Osteocyte (in vitro differentiated cells): ENCODE data around the gene PCDHGB7. TPM values are rescaled to one million over a fixed set of nuclear protein-coding genes. Genes with fewer than 3 reads are reported as not detected.
"Not testable (repeated sequence)": the region's sequence is repeated elsewhere in the genome, so short reads cannot be mapped to it uniquely, and the experiment has no call there.

ENCODE experiments used
- DNase-seq: peaks from one replicate; pipeline ENCODE4 v3.0.0; 2021; ENCODE audit warnings: mixed read lengths; ENCODE audit not compliant: unreplicated experiment; ENCODE audit errors: extremely low spot score
- H3K27ac Mint-ChIP-seq: one replicate; pipeline ENCODE4 v1.8.0; 2021; ENCODE audit warnings: mild to moderate bottlenecking, mixed read lengths; ENCODE audit not compliant: unreplicated experiment
- H3K27me3 Mint-ChIP-seq: one replicate; pipeline ENCODE4 v1.8.0; 2021; ENCODE audit warnings: mixed read lengths; ENCODE audit not compliant: unreplicated experiment
- H3K36me3 Mint-ChIP-seq: one replicate; pipeline ENCODE4 v1.8.0; 2021; ENCODE audit warnings: mixed read lengths; ENCODE audit not compliant: unreplicated experiment
- H3K4me1 Mint-ChIP-seq: one replicate; pipeline ENCODE4 v1.8.0; 2021; ENCODE audit warnings: mixed read lengths; ENCODE audit not compliant: unreplicated experiment
- H3K4me3 Mint-ChIP-seq: one replicate; pipeline ENCODE4 v1.8.0; 2021; ENCODE audit warnings: mild to moderate bottlenecking, moderate library complexity, mixed read lengths; ENCODE audit not compliant: unreplicated experiment
- H3K9me3 Mint-ChIP-seq: one replicate; pipeline ENCODE4 v1.8.0; 2021; ENCODE audit warnings: mixed read lengths; ENCODE audit not compliant: unreplicated experiment
- total RNA-seq: library from RNA; stranded (reverse); gene quantifications from 2 replicates; pipeline ENCODE4 v1.2.1, GENCODE V29; 2021
- TF ChIP-seq, protein P1 (sequence below): fragments of 200-600 bp; sonication (generic); IDR thresholded peaks from 2 replicates; pipeline ENCODE4 v1.5.0; 2021; ENCODE audit warnings: antibody characterized with exemption, mild to moderate bottlenecking, moderate library complexity

The PCDHGB7 gene
- total RNA-seq, 1 donor from 2014 or later = 6.2 TPM

DNA sequence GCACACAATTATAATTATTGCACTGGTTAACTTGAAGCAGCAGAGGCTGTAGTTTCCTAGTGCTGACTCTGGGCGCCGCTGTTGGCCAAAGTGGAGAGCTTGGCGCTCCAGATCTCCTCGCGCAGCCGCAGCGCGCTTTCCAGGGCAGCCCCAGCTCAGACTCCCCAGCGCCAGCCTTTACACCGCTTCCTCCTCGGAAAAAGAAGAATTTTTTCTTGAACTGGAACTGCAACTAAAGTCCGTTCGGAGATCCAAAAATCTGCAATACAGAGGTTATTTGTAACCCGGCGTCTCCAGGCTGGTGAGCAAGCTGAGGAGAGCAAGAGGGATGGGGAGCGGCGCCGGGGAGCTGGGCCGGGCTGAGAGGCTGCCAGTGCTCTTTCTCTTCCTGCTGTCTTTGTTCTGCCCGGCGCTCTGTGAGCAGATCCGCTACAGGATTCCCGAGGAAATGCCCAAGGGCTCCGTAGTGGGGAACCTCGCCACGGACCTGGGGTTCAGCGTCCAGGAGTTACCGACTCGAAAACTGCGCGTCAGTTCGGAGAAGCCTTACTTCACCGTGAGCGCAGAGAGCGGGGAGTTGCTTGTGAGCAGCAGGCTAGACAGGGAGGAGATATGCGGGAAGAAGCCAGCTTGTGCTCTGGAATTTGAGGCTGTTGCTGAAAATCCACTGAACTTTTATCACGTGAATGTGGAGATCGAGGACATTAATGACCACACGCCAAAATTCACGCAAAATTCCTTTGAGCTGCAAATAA is 29.7 kb upstream of the PCDHGB7 start, which contains the start of gene PCDHGB4:
Gene PCDHGB4 (plus strand): TSS at position 142 of the 755 bp plus-strand sequence. CDS start 187 bp downstream, at position 329.
- peak within 1 kb of the TSS; percentile 64 for H3K4me3 Mint-ChIP-seq

DNA sequence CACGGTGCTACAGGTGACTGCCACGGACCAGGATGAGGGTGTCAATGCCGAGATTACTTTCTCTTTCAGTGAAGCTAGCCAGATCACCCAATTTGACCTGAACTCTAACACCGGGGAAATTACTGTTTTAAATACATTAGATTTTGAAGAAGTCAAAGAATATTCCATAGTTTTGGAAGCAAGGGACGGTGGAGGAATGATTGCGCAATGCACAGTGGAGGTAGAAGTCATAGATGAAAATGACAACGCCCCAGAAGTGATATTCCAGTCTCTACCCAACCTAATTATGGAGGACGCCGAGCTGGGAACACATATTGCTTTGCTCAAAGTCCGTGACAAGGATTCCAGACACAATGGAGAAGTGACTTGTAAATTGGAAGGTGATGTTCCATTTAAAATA is 28.8 kb upstream of the PCDHGB7 start:
- Mint-ChIP-seq H3K36me3 (peaks cover 6% of the 10 kb centered on the region), H3K4me1 (no peaks in the 10 kb centered on the region), H3K27ac (no peak overlapping the region), H3K9me3 (peaks cover 37% of the 10 kb centered on the region), H3K4me3 (no peak overlapping the region), H3K27me3 (no peaks in the 10 kb centered on the region)
- TF ChIP-seq, protein P1, sequence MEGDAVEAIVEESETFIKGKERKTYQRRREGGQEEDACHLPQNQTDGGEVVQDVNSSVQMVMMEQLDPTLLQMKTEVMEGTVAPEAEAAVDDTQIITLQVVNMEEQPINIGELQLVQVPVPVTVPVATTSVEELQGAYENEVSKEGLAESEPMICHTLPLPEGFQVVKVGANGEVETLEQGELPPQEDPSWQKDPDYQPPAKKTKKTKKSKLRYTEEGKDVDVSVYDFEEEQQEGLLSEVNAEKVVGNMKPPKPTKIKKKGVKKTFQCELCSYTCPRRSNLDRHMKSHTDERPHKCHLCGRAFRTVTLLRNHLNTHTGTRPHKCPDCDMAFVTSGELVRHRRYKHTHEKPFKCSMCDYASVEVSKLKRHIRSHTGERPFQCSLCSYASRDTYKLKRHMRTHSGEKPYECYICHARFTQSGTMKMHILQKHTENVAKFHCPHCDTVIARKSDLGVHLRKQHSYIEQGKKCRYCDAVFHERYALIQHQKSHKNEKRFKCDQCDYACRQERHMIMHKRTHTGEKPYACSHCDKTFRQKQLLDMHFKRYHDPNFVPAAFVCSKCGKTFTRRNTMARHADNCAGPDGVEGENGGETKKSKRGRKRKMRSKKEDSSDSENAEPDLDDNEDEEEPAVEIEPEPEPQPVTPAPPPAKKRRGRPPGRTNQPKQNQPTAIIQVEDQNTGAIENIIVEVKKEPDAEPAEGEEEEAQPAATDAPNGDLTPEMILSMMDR = no peak
- no peak for DNase-seq

More for the DNA sequence above, 29.7 kb upstream of the PCDHGB7 start, which contains the start of gene PCDHGB4:
- not testable (repeated sequence) for H3K4me1 Mint-ChIP-seq, H3K27me3 Mint-ChIP-seq, DNase-seq, H3K36me3 Mint-ChIP-seq
- Mint-ChIP-seq H3K27ac (peak within 1 kb of the TSS; percentile 23), H3K9me3 (peaks cover 34% of the 10 kb centered on the region)
- TF ChIP-seq, protein P1 = peak; percentile 46

DNA sequence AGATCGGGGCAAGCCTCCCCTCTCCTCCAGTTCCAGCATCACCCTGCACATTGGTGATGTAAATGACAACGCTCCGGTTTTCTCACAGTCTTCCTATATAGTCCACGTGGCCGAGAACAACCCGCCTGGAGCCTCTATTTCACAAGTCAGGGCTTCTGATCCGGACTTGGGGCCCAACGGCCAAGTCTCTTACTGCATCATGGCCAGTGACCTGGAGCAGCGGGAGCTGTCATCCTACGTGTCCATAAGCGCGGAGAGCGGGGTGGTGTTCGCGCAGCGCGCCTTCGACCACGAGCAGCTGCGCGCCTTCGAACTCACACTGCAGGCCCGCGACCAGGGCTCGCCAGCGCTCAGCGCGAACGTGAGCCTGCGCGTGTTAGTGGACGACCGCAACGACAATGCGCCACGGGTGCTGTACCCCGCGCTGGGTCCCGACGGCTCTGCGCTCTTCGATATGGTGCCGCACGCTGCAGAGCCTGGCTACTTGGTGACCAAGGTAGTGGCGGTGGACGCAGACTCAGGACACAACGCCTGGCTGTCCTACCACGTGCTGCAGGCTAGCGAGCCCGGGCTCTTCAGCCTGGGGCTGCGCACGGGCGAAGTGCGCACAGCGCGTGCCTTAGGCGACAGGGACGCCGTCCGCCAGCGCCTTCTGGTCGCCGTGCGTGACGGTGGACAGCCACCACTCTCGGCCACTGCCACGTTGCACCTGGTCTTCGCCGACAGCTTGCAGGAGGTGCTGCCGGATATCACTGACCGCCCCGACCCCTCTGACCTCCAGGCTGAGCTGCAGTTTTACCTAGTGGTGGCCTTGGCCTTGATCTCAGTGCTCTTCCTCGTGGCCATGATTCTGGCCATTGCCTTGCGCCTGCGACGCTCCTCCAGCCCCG is 28.1 kb upstream of the PCDHGB7 start:
- no peak overlapping the region for H3K27ac Mint-ChIP-seq
- peaks cover 41% of the 10 kb centered on the region for H3K9me3 Mint-ChIP-seq
- no peak overlapping the region for H3K4me3 Mint-ChIP-seq
- no peaks in the 10 kb centered on the region for H3K27me3 Mint-ChIP-seq
- DNase-seq = no peak
- no peaks in the 10 kb centered on the region for H3K4me1 Mint-ChIP-seq
- peaks cover 9% of the 10 kb centered on the region for H3K36me3 Mint-ChIP-seq
- TF ChIP-seq, protein P1 = no peak

DNA sequence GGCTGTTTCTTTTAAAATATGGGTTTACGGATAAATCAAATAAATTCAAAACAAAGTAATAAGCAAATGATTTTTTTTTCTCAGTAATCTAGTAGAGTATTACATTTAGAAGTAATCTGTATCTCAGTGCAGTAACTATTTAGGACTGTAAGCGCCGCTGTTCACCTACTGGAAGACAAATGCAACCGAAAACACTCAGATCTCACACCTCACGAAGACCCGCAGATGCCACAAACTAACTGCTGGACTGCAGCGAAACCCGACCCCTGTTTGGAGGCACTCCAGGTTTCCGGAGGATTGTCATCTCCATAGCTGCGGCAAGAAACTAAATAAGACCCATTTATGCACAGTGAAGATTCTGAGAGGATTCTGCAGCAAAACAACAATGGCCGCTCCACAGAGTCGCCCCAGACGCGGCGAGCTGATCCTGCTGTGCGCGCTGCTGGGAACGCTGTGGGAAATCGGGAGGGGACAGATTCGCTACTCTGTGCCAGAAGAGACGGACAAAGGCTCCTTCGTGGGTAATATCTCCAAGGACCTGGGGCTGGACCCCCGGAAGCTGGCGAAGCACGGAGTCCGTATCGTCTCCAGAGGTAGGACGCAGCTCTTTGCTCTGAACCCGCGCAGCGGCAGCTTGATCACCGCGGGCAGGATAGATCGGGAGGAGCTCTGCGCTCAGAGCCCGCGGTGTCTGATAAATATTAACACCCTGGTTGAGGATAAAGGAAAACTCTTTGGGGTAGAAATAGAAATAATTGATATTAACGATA is 24.9 kb upstream of the PCDHGB7 start, which contains the start of gene PCDHGA8:
Gene PCDHGA8 (plus strand): TSS at position 205 of the 770 bp plus-strand sequence. CDS start 181 bp downstream, at position 386.
- Mint-ChIP-seq H3K36me3 (peaks cover 9% of the 10 kb centered on the region), H3K9me3 (peaks cover 30% of the 10 kb centered on the region), H3K27ac (no peak within 1 kb of the TSS), H3K4me1 (no peaks in the 10 kb centered on the region), H3K4me3 (no peak within 1 kb of the TSS), H3K27me3 (no peaks in the 10 kb centered on the region)
- TF ChIP-seq, protein P1 = no peak
- DNase-seq = no peak
